Smooth muscle cell of the brain vasculature (primary cell): ENCODE data around the gene ZEB2.

ENCODE experiments used
- DNase-seq: peaks from one replicate; pipeline ENCODE4 v3.0.0-alpha.2; 2012; ENCODE audit warnings: low read depth, low spot score

The ZEB2 gene

DNA sequence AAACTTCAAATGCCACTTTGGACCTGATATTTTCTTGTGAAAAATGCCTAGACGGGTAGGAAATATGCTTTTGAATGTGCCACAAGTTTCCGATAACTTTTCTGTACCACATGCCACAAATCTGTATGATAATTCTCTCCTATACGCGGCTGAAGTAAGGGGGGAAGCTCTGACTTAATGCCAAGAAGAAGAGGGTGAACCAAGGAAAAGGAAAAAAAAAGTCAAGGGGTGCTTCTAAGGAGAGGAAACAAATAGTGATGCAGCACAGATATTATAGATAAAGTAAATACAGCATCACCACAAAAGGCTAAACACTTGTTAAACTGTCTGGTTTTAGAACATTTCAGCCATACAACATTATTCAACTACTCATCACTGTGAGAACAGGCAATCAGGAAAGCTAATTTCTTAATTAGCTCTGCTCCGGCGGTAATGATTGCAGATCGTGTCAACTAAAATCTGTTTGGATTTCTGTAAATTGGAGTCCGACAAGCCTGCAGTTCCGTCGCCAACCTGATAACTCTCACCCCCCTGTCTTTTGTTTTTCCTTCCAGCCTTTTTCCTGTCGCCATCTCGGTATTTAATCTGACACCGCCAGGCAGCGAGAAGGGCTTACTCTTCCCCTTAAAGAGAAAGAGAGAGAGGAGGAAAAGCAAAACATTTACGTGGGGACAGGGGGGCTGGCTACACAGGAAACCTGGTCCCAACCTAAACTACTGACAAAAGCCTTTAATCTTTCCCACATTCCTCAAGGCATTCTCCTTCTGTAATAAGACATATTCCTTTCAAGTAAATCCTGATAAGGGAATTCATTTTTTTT is 67.5 kb downstream of the ZEB2 start:
- DNase-seq: no peak

DNA sequence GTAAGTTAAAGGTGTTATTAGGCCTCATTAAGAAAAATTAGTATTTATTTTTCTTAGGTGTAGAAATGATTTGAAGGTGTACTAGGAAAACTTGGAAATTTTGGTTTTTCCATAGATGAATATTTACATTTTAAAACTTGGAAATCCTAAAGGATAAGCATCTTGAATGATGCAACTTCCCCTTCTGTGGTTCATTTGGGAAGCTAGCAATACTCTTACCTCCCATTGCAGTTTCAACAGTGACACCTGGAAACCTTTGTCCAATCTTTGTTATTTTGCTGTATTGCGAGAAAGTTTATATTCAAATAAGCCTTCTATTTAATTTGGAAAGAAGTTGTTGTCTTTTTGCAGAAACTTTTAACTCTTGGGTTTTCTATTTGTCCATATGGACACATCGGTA is 68.5 kb downstream of the ZEB2 start:
- DNase-seq: no peak

DNA sequence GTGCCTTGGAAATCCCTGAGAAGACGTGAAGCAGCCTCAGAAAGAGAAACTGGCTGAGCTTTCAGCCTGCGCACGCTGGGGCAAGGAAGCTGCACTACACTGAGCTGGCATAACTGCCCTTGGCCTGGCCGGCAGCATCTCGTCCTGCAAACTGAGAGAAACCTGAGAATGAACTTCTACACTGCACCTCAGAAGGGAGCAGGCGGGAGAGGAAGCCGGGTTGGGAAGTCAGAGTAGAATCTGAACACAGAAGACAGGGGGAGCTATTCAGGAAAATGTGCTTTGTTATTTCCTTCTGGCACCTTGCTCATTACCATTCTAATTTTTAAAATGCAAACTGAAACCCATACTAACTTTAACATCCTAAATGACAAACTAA is 70.9 kb downstream of the ZEB2 start:
- DNase-seq: no peak

DNA sequence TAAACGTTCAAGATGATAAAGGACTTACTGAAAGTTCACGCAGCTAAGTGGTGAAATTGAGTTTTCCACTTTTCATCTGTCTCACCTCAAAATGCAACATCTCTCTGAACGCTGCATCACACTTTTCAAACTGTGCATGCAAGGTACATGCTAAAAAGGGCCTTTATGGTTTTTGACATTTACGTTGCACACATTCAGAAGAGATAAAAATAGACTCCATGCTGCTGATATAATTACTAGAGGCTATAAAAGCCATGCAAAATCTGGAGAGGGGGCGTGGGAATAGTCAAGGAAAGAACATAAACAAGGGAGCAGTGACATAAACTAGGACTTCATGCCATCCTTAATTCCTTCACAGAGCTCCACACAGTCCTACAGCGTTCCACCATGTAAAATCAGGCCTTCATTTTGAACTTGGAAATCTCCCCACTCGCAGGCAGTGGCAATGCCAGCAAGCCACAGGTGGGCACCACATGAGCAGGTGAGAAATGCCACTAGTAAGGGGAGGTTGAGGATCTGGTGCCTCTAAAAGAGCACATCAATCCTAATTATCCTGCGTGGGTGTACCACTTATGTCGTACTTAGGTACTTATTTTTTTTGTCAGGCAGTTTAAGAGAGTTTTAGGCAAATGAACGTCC is 71.4 kb downstream of the ZEB2 start:
- DNase-seq: no peak

DNA sequence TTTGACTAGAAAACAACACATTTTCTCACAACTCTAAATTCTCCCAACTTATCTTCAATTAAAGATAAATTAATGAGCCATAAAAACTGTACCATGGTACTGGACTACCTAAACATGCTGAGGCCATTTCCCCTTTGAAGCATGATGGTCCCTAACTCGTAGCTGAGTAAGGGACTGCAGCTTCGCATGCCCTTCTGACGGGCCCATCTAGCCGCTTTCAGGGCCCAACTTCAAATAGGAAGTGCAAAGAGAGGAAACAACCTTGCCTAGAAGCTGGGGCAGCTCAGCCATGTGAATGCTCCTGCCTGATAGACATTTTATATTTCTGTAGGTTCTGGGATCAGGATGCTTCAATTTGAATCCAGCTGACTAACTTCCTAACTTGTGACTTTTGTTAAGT is 72.4 kb downstream of the ZEB2 start:
- DNase-seq: no peak

DNA sequence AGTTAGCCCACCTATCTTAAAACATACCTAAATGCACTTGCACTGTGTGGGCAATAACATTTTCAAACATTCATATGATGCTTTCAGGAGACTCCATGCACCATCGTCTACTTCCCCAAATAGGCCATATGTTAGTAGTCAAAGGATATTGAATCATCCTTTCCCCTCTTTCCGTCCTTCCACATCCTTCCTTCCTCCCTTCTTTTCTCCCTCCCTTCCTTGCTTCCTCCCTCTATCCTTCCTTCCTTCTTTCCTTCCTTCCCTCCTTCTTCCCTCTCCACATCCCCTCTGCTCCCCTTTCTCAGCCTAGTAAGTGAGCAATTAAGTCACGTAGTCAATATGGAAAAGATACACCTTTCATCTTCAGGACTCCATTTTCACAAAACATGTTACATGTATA is 73.8 kb downstream of the ZEB2 start:
- DNase-seq: no peak

DNA sequence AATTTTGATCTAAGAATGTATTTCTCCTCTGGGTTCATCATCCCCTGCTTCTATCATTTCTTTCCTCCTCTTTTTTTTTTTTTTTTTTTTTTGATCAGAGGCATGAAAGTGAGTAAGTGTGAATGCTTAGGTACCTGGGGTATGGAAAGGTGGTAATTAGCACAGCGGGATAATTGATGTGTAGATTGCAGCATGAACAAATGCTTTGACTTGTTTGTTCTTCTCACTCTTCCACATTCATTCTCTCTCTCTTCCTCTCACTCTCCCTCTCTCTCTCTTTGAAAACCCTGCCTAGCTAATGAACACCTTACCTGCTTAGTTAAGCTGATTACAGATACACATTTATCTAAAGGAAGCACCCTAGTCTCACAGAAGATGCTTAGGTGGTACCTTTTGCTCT is 74.7 kb downstream of the ZEB2 start:
- no peak for DNase-seq

DNA sequence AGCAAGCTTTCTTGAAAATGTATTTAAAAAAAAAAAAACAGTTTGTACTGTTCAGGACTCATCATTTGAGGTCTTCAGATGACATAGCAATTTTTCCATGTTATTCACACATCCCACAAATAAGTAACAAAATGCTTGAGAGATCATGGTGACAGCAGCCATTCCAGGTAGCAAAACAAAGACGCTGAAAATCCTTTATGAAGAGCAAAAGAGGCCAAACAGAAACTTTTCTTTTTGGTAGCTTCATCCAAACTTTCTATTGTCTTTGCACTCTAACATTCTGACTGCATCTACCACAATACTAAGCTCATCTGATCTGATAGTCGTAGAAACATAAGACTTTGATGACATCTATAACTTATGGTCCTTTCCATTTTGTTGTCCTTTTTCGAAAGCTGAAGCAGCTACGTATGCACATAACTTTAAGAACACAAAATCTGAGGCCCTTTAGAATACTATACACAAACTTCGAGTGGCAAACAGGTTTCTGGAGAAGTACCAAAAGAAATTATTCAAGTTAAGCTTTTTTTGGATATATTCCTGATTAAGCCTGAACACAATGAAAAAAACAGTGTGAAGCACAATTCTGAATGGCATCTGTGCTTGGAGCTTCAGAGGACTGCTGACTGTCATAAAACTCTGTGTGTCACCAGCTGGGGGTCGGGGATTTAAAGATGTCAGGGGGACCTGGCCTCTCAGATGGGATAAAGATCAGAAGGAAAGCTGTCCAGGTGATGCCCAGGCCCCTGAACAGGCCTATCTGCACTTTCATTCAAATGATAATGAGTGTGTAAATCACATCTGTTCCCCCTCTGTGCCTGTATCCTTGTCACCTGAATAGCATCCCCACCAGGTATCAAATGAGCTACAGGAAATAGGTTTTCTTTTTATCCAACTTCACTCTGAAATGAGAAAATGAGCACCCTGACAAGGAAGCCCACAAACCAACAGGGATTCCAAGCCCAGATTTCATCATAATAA is 75.8 kb downstream of the ZEB2 start:
- DNase-seq: no peak

DNA sequence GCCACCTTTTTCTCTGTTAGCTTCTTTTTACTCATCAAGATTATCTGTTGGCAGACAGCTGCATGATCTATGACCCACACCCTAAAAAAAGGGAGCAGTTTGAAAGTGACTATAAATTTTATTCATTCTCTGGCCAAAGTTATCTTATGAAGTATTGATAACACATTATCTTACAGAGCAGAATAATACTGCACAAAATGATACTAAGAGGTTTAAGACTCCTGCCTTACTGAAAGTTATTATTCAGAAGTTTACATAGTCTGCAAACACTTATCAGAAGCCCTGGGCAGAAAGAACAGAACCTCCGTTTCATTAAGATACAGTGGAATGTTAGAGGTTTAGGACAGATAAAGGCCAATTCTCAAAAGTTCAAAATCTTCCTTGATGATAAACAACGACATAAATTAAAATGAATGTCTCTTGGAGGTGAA is 78.2 kb downstream of the ZEB2 start:
- no peak for DNase-seq

DNA sequence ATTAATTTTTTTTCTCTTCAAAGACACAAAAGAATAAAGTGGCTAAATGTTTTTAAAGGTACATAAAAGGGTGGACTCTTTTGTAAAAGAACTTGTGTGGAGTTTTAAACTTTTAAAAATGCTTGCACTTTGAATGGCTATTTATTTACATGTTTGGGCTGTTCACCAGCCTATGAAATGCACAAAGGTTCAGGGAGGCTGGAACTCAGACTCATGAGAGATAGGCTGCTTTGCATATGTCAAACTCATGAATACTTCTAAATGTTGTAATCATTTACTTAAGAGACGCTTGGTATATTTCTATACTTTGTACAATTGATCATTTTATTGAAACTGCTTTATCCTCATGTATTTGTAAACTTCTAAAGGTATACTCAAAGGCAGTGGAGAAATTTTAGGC is 79.9 kb downstream of the ZEB2 start:
- DNase-seq: no peak

DNA sequence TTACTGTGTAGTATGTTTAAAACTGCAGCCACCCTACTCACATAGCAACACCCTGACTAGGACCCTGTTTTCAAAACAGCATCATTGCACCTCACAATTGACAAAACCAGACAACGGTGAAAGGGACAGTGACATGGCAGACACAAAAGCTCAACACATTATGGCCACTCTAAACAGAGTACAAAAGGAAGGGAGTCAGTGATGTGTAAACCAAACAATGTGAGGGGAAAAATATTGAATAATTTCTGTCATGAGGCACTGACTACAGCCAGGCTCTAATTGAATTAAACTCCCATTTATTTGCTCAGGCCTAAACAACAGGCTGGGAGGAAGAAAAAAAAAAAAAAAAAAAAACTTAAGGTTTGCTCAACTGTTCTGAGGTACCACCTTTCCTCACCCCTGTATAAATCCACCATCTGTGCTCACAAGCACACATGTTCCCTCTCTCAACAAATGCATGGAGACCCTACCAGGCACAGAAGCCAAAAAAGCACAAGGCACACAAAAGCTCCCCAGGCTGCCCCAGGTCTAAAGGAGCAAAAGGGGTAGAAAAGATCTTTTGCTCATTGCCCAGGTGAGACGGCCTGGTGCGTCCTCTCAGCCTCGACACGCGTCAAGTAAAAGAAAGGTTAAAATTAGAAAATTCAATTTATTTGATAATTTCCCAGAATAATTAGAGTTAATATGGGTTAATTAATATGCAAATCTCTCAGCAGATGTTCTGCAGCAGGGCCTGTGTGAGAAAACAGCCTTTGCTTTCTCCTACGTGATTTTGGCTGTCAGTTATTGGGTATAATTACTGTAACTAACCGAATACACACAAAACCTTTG is 80.9 kb downstream of the ZEB2 start:
- DNase-seq: no peak

DNA sequence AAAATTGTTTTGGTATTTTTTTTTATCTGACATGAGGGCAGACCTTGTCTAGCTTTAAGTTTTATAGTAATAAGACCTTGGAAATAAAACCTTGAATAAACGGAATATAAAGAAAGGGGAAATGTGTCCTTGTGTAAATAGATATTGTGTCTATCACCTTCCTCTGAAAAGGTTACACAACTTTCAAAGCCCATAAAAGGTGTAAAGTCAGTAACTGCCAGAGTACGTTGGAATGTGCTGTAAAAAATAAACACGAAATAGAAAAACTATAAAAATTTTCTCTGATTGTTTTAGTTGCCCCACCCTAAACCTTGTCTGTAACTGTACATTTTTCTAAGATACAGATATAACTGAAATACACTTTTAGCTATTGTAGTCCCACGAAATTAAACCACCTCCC is 82.3 kb downstream of the ZEB2 start:
- DNase-seq: no peak

DNA sequence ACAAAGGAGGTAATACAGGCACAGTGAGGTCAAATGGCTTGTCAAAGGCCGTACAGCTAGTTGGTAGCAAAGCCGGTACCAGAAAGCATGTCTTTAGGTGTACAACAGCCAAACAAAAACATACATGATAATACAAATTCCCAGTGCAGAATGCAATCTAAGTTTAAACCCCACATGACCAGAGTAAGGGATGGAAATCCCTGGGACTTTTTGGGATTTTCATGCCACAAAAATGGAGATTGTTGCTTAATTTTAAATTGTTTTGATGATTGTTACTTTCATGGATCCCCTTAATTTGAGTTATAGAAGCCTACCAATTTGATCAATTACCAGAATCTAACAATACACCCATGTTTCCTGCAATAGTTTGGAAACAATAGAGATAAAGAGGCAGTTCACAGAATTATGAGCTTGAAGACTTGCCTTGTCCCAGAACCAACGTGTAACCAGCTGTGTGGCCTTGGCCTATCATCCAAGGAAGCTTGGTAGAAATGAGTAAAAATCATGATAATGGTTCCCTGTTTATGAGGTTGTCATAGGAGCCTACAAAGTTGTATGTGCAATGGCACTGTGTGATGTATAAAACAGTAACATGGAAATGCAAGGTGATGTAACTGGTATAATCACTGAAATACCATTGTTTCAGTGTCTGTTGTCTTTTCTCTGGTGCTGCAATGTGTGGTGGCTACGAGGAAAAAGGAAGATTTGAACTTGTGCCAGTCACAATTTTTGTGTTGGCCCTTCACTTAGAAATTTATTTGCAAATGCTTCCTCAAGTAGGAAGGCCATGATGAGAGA is 85.3 kb downstream of the ZEB2 start:
- DNase-seq: no peak

DNA sequence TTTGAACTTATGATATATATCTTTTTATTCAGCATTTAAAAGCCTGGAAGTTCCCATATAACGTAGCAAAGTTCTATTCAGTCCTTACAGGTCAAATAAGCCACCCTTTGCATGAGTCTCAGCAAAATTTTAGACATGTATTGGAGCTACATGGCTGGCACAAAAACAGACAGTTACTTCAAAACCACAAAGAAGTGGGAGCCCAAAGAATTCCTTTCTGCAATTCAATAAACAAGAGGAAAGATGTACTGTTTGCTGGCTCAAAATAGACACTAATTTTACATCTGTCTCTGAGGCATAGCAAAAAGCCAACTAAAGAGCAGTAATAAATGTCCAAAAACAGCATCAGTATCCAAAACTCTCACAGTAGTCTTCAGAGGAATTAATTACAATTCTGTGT is 87.0 kb downstream of the ZEB2 start:
- no peak for DNase-seq

DNA sequence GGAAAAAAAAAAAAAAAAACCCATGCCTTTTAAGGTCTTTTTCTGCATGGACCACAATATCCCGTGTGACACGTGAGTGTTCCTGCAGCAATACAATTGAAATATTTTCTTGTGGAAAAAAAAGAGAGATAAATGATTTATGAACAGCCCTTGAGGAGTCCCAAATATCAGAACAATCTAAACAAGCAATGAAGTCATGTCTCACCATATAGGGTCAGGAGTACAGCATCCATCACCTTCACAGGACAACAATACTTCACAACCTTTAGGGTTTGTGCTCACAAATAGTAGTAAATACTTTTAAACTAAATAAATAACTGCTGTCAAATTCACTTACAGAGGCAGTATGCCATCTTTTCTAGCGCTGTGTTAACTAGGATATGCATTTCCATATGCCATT is 87.9 kb downstream of the ZEB2 start:
- no peak for DNase-seq

DNA sequence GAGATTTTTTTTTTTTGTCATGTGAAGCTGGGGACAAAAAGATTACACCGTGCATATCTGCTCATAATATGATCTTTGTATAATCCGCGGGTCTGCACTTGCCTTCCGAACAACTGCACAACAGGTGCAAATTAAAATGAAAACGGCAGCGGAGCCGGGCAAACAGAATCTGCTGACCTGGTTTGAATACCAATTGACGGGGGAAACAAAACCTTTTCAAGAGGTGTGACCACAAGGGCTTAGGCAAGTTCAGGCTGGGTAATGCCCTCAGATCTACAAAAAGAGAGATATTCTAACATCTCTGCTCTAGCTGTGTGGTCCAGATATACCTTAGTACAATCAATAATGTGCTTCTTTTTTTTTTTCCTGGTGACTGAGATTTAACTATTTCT is 88.5 kb downstream of the ZEB2 start:
- DNase-seq: no peak

DNA sequence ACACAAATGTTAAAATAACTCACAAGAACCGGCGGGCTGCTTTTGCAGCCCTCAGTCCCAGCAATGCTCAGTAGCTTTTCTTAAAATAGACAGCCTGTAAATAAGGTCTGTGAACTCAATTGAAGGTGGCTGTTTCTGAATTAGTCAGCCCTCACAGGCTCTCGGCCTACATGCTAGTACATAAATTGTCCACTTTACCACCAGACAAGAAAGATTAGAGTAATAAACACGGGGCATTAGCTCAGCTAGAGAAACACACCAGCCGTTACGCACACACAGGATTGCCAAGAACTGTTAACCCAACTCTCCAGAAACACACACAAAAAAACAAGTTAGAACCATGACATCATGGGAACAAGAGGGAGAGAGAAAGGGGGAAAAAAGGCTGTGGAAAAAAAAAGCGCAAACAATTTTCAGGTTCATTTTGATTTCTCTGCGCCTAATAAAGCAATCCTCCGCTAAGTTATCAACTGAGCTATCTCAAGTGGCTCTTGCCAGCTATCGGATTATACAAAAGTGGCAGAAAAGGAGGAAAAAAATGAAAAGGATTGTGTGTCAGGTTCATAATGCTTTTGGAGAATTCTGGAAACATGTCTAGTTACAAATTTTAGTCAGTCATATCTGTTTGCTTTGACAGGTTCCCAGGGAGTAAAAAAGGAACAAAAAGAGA is 89.1 kb downstream of the ZEB2 start:
- no peak for DNase-seq

DNA sequence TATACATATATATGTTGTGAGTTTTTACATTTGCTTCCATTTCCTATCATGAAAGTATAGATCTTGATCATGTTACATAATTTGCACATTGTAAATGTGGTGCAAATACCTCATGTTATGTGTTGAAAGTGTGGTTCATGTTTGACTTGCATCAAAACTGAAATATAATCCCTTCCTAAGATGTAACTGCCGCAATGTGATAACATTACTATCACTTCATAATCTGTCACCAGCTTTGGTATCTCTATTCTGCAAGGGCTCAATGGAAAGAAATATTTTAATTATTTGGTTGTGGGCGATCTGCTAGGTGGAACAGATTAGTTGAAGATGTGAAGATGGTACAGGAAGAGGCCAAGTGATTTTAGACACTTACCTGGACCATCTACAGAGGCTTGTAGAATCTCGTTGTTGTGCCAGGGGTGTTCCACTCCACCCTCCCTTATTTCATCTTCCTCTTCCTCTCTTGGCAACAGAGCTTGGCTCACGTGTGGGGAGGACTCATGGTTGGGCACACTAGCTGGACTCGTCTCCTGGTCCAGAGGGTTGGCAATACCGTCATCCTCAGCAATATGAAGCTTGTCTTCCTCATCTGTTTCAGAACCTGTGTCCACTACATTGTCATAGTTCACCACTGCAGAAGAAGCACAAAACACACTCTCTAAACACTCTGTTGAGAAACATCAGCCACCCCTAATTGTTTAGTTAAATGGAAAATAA is 90.4 kb downstream of the ZEB2 start:
- DNase-seq: no peak

DNA sequence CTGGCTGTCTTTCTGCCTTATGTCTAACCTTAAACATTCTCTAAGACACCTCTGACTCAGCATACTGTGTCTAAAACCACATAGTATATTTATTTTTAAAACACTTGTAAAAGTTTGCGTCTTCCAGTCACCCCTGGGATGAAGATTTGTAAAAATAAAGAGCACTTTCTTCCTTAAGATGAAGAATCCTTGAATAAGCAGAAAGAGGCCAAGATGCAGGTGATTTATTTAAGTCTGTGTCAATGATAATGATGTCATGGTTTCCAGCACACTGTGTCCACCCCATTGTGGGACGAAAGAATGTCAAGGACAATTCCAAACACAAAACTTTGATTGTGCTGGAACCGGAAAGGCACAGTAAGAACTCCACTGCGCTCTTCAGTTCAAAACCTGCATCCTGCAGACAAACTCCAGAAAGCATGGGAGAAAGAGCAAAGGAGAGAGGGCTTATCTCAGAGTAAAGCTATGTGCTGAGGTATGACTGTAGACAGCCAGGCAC is 92.9 kb downstream of the ZEB2 start:
- DNase-seq: peak; percentile 72
